Measurements from ENCODE around the gene DNAI4. TPM values are rescaled to one million over a fixed set of nuclear protein-coding genes. Genes with fewer than 3 reads are reported as not detected.
"Not testable (repeated sequence)": the region's sequence is repeated elsewhere in the genome, so short reads cannot be mapped to it uniquely, and the experiment has no call there.

DNAI4 gene
- total RNA-seq, 2 donors from 2014 or later, result 1.9 to 5.9 TPM

DNA sequence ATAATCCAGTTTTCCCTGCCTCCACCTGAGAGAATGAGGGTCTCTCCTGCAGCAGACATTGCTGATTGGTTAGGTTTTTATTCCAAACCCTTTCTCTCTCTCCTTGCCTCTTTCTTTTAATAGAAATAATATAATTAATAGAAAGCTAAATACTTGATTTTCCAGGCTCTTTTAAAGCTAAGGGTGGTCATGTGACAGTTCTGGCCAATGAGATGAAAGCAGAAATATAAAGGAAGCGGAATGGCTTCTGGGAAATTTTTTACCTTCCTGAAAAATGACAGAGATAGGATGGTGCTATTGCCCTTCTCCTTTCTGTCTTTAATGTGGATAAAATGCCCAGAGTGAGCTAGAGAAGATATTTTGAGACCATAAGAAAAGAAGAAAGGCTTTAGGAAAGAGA, 35.6 kb downstream of the DNAI4 start:
- H3K27me3 ChIP-seq (replicated peaks; ENCODE audit: insufficient read depth), result no peaks in the 10 kb centered on the region
- no peaks in the 10 kb centered on the region for H3K36me3 ChIP-seq
- DNase-seq (ENCODE audit: low spot score), result no peak
- H3K9me3 ChIP-seq, result no peaks in the 10 kb centered on the region
- no peak for ATAC-seq (ENCODE audit: insufficient number of reproducible peaks, low FRiP score, low read depth)
- no peaks in the 10 kb centered on the region for H3K4me1 ChIP-seq (ENCODE audit: control insufficient read depth in 1 of 2, low read depth in 2 of 2)
- no peak overlapping the region for H3K27ac ChIP-seq
- H3K4me3 ChIP-seq, result no peak overlapping the region
- TF ChIP-seq, protein P1, sequence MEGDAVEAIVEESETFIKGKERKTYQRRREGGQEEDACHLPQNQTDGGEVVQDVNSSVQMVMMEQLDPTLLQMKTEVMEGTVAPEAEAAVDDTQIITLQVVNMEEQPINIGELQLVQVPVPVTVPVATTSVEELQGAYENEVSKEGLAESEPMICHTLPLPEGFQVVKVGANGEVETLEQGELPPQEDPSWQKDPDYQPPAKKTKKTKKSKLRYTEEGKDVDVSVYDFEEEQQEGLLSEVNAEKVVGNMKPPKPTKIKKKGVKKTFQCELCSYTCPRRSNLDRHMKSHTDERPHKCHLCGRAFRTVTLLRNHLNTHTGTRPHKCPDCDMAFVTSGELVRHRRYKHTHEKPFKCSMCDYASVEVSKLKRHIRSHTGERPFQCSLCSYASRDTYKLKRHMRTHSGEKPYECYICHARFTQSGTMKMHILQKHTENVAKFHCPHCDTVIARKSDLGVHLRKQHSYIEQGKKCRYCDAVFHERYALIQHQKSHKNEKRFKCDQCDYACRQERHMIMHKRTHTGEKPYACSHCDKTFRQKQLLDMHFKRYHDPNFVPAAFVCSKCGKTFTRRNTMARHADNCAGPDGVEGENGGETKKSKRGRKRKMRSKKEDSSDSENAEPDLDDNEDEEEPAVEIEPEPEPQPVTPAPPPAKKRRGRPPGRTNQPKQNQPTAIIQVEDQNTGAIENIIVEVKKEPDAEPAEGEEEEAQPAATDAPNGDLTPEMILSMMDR (IDR thresholded peaks at IDR 0.05), result no peak

DNA sequence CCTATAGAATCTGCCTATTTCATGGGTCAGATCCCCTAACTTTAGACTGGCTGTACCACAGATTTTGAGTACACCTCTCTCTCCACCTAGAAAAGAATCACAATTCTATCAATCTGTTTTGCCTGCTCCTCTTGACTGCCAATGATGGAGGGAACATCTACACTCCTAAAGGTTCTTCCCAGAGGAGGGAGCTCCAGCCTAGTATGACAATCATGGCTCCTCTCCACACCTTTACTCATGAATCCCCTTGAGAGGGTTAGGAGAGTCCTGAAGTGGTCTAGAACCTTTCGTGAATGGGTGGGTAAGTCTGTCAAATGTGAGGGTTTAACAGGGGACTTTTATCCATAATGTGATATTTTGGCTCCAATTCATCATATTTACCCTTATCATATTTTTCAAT, 48.0 kb downstream of the DNAI4 start:
- no peaks in the 10 kb centered on the region for H3K36me3 ChIP-seq
- ATAC-seq (ENCODE audit: insufficient number of reproducible peaks, low FRiP score, low read depth) (no peak), DNase-seq (ENCODE audit: low spot score) (no peak)
- H3K9me3 ChIP-seq, result no peaks in the 10 kb centered on the region
- no peak overlapping the region for H3K4me3 ChIP-seq
- H3K27ac ChIP-seq, result no peak overlapping the region
- TF ChIP-seq, protein P1 (IDR thresholded peaks at IDR 0.05), result no peak
- no peaks in the 10 kb centered on the region for H3K4me1 ChIP-seq (ENCODE audit: control insufficient read depth in 1 of 2, low read depth in 2 of 2)
- H3K27me3 ChIP-seq (replicated peaks; ENCODE audit: insufficient read depth), result no peaks in the 10 kb centered on the region

GRCh38 chr1:66873111-66873510, 51.5 kb downstream of the DNAI4 start:
- no peak for ATAC-seq (ENCODE audit: insufficient number of reproducible peaks, low FRiP score, low read depth)
- no peaks in the 10 kb centered on the region for H3K27me3 ChIP-seq (replicated peaks; ENCODE audit: insufficient read depth)
- H3K27ac ChIP-seq, result no peak overlapping the region
- H3K4me3 ChIP-seq, result no peak overlapping the region
- no peaks in the 10 kb centered on the region for H3K4me1 ChIP-seq (ENCODE audit: control insufficient read depth in 1 of 2, low read depth in 2 of 2)
- H3K36me3 ChIP-seq, result no peaks in the 10 kb centered on the region
- no peaks in the 10 kb centered on the region for H3K9me3 ChIP-seq
- no peak for DNase-seq (ENCODE audit: low spot score)
- TF ChIP-seq, protein P1 (IDR thresholded peaks at IDR 0.05), result no peak

GRCh38 chr1:66872024-66872423, 52.6 kb downstream of the DNAI4 start:
- not testable (repeated sequence) for H3K9me3 ChIP-seq; DNase-seq (ENCODE audit: low spot score); H3K27ac ChIP-seq; H3K36me3 ChIP-seq; H3K4me1 ChIP-seq (ENCODE audit: control insufficient read depth in 1 of 2, low read depth in 2 of 2); ATAC-seq (ENCODE audit: insufficient number of reproducible peaks, low FRiP score, low read depth); H3K27me3 ChIP-seq (replicated peaks; ENCODE audit: insufficient read depth); H3K4me3 ChIP-seq

- TF ChIP-seq, protein P1 (IDR thresholded peaks at IDR 0.05), result no peak
- Histone ChIP-seq H3K4me3 (no peak overlapping the region), H3K27ac (no peak overlapping the region), H3K4me1 (ENCODE audit: control insufficient read depth in 1 of 2, low read depth in 2 of 2) (no peaks in the 10 kb centered on the region), H3K9me3 (no peaks in the 10 kb centered on the region), H3K36me3 (no peaks in the 10 kb centered on the region), H3K27me3 (replicated peaks; ENCODE audit: insufficient read depth) (no peaks in the 10 kb centered on the region)
- DNase-seq (ENCODE audit: low spot score) (no peak), ATAC-seq (ENCODE audit: insufficient number of reproducible peaks, low FRiP score, low read depth) (no peak)
Observed at GRCh38 chr1:66867501-66867900, 57.2 kb downstream of the DNAI4 start.

- Histone ChIP-seq H3K4me3 (no peak overlapping the region), H3K27ac (no peak overlapping the region), H3K27me3 (replicated peaks; ENCODE audit: insufficient read depth) (no peaks in the 10 kb centered on the region), H3K9me3 (no peaks in the 10 kb centered on the region), H3K4me1 (ENCODE audit: control insufficient read depth in 1 of 2, low read depth in 2 of 2) (no peaks in the 10 kb centered on the region), H3K36me3 (no peaks in the 10 kb centered on the region)
- ATAC-seq (ENCODE audit: insufficient number of reproducible peaks, low FRiP score, low read depth) (no peak), DNase-seq (ENCODE audit: low spot score) (no peak)
- TF ChIP-seq, protein P1 (IDR thresholded peaks at IDR 0.05), result no peak
Observed at GRCh38 chr1:66860529-66860928, 64.1 kb downstream of the DNAI4 start.

Measured in thoracic aorta (tissue), 2 donors.